HK-2 (cell line): ENCODE results near the gene ABCD4.
"Not testable (repeated sequence)": the region's sequence is repeated elsewhere in the genome, so short reads cannot be mapped to it uniquely, and the experiment has no call there.

Source experiments
- DNase-seq: peaks from one replicate; pipeline ENCODE4 v3.0.0-alpha.2; 2018; ENCODE audit not compliant: unreplicated experiment

ABCD4 gene

DNA sequence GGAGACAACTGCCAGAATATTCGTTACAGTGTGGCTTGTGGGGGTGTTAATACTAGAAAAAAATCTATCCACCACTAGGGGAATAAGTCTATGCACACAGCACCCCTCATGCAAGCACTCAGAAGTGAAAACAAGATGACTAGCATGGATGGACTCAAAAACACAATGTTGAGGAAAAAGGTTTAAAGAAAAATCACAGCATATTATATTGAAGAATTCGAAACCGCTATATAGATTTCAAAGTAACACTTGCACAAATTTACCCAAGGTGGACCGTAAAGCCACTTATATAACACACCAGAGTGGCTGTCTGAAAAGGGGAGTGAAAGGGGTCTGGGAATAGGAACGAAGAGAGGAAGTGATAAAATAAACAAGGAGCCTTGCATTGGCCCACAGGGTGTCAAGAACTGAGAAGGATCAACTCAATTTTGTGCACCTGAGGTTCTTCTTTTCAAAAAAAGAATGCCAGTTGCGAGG, 544 bp downstream of the ABCD4 start:
- no peak for DNase-seq

DNA sequence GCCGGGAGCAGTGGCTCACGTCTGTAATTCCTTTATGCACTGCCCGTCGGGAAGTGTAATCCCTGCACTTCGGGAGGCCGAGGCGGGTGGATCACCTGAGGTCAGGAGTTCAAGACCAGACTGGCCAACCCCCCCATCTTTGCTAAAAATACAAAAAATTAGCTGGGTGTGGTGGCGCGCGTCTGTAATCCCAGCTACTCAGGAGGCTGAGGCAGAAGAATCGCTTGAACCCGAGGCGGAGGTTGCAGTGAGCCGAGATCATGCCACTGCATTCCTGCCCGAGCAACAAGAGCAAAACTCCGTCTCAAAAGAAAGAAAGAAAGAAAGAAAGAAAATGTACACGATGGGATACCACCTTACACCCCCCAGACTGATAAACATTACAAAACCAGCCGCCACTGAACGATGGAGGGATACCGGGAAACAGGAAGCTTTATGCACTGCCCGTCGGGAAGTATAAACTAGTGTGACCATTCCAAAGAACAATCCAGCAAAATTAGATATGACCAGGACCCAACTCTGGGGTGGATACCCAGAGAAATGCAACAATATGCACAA, 1.1 kb downstream of the ABCD4 start:
- no peak for DNase-seq

DNA sequence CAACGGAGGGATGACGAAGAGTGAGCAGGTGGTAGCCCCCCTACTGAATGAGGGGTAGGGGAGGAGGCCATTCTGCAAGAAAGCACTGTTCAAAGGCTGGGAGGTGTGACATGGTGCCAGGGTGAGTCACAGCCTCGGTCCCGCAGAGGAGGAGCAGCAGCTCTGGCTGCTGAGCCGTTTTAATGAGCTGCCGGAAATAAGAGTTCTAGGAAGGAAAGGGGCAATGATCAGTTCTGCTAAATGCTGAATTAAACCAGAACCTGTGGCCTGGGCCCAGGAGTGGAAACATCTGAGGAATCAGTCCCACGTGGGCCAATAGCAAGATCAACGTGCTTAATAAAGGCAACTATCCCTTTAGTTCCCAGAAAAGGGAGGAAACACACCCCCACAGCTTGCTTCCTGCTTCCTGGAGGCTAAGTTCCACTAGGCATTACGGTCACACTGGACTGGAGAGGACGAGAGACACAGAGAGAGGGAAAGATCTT, 3.6 kb downstream of the ABCD4 start:
- no peak for DNase-seq

GRCh38 chr14:74297986-74298385, 4.7 kb downstream of the ABCD4 start:
- no peak for DNase-seq

DNA sequence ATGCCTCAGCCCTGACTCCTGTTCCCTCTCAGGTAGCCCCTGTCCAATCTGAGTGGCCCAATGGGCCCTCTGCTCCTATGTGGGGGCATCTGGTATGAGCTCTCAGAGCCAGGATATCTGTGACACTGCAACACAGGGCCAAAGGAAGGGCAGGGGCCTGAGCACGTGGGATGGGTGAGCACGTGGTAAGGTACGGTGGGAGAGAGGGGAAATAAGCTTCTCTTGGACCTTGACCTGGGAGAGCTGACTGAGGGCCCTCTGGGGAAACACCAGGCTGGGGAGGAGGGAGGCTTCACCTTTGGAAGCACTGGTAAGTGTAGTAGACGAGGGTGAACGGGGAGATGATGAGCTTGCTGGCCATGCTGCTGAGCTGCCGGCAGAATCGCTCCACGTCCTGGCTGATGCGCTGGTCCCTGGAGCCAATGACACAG, 6.7 kb downstream of the ABCD4 start:
- no peak for DNase-seq

GRCh38 chr14:74293606-74294005, 9.1 kb downstream of the ABCD4 start:
- DNase-seq: no peak

- no peak for DNase-seq
These were observed 10.7 kb downstream of the ABCD4 start for GRCh38 chr14:74292061-74292460.

- DNase-seq: no peak
These were observed 12.3 kb downstream of the ABCD4 start for GRCh38 chr14:74290415-74290814.

- no peak for DNase-seq
These were observed 12.9 kb downstream of the ABCD4 start for GRCh38 chr14:74289801-74290200.

DNA sequence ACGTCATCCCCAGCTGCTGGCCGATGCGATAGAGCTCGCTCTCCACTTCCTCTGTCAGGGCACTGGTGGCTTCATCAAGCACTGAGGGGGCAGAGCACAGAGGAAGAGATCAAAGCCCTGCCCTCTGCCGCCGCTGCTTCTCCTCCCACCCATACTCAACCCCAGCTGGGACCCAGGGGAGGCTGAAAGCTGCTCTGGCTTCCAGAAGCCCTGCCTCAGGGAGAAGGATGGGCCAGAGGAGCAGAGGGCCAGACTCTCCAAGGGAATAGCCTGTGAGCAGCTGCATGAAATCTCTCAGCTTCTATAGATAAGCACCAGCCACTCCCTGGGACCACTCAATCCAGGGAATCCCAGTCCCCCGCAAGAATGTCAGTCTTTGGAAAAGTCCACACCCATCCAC, 16.0 kb downstream of the ABCD4 start:
- DNase-seq: no peak

DNA sequence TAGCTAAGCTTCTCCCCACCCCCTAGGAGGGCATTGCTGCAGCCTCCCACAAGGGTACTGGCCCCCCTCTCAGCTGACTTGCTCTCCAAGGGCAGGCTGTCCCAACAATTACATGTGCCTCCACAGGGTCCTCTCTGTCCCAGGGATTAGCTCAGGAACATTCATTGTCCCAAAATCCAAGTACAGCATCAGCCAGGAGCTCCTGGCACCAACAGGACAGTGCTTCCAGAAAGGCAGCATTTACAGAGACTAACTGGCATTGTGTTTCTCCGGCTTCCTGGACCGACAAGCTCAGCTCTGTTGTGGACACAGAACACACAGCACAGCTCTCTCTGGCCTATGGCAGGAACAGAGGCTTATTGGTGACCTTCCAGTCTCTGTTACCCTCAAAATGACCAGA, 21.7 kb downstream of the ABCD4 start:
- DNase-seq: no peak

GRCh38 chr14:74278080-74278479, 24.7 kb downstream of the ABCD4 start:
- DNase-seq: no peak

DNA sequence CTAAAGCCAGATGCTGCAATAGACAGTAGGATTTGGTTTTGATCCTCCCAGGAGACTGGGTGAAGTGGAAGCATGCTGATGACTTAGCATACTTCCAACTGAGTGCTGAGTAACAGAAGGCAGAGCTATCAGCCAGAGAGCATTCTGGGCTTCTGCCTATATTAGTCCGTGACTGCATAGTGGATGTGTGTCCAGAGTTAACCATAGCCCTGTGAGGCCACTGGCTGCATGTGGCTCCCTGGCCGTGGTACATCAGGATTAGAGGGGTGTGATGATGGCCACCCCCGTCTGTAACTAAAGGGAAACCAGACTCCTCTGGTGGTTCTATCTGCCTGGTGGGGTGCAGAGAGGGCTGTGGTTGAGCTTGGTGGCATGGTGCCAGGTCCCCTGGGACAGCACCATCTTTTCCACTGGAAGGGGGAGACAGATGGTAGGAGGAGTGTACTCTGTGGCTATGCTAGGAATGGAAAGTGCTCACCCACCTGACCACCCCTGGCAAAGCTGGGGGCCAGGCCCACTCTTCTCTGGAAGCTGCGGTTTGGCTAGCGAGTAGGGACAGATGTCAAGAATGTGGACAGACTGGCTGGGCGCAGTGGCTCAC, 27.4 kb downstream of the ABCD4 start:
- no peak for DNase-seq

DNA sequence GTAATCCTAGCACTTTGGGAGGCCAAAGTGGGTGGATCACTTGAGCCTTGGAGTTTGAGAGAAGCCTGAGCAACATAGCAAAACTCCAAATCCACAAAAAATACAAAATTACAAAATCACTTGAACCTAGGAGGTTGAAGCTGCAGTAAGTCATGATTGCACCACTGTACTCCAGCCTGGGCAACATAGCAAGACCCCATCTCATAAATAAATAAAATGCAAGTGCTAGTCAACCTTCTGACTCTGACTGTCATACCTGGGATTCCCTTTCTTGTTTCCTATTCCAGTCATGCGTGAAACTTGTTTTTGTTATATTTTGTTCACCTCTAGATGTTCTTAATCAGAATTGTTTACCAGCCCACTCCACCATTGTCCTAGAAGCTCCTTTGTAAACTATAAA, 31.4 kb downstream of the ABCD4 start:
- no peak for DNase-seq

DNA sequence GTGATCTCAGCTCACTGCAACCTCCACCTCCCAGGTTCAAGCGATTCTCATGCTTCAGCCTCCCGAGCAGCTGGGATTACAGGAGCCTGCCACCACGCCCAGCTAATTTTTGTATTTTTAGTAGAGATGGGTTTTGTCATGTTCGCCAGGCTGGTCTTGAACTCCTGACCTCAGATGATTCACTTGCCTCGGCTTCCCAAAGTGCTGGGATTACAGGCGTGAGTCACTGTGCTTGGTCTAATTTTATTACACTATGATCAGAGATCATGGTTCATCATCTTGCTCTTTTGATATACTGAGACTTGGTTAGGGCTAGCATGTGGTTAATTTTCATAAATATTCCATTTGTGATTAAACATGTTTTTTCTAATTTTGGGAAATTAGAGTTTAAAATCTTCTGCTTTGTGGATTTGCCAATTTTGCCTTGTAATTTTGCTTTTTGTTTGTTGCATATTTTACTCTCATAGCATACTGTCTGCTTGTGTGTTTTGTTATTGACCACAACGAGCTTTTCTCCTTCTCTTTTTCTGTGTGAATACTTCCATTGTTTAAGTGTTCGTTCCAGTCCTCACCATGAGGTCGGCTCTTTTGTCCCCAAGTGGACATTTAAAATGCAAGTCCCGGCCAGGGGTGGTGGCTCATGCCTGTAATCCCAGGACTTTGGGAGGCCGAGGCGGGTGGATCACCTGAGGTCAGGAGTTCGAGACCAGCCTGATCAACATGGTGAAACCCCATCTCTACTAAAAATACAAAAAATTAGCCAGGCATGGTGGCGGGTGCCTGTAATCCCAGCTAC, 32.2 kb downstream of the ABCD4 start:
- not testable (repeated sequence) for DNase-seq

- DNase-seq: no peak
These were observed 35.1 kb downstream of the ABCD4 start for GRCh38 chr14:74267588-74267987.

DNA sequence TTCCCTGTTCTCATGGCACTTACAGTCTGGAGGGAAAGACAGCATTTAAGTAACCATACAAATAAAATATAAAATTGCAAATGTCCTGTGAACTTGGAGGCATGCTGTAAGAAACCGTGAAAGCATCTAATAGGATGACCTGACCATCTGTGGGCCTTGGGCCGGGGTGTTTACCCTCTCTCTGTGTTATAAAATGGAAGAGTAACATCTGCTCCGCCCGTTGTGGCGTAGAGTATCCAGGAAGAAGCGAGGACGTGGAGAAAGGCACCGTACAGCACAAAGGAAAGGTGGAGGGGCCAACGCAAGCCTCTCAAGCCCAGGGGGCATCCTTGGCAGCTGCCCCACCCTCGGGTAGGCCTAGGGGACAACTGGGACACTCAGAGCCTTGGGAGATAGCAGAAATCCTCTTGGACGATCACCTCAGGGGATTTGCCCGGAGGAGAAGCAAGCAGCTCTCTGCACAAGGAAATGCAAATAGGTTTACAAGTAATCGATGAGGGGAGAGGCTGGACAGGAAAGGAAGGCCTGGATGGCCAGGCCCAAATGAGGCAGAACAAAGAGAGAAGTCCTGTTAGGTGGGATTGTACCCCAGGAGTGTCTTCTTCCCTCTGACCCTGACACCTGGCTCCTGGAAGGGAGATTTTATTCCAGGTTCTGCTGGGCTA, 37.3 kb downstream of the ABCD4 start:
- DNase-seq: no peak

DNA sequence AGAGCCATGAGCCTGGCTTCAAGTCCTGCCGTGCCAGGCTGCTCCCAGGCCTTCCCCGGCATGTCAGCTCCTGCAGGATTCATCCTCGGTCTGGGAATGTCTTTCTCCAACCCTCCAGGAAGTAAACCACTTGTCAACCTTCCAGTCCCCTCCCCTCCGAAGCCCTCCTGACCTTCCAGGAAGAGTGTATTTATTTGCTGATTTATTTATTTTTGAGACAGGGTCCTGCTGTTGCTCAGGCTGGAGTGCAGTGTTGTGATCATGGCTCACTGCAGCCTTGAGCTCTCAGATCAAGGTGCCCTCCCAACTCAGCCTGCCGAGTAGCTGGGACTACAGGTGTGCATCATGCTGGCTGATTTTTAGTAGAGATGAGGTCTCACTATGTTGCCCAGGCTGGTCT, 38.8 kb downstream of the ABCD4 start:
- no peak for DNase-seq

DNA sequence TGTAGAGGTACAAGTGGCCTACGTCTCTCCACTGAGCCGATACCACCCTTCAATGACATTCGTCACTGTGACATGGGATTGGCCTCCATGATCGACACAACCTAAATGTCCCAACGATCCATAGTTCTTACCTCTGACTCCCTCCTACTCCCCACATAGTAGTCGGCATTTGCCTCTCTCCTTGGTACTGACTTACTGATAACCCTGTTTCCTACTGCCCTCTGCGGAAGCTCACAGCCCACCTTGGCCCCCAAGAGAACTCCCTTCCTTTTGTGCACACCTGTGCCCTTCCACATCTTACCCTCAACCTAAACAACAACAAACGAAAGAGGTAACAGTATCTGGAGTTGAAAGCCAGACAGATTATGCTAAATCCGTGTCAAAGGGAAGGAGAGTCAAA, 39.6 kb downstream of the ABCD4 start:
- no peak for DNase-seq

GRCh38 chr14:74262076-74262475, 40.7 kb downstream of the ABCD4 start:
- no peak for DNase-seq

GRCh38 chr14:74261288-74261687, 41.4 kb downstream of the ABCD4 start:
- no peak for DNase-seq

DNA sequence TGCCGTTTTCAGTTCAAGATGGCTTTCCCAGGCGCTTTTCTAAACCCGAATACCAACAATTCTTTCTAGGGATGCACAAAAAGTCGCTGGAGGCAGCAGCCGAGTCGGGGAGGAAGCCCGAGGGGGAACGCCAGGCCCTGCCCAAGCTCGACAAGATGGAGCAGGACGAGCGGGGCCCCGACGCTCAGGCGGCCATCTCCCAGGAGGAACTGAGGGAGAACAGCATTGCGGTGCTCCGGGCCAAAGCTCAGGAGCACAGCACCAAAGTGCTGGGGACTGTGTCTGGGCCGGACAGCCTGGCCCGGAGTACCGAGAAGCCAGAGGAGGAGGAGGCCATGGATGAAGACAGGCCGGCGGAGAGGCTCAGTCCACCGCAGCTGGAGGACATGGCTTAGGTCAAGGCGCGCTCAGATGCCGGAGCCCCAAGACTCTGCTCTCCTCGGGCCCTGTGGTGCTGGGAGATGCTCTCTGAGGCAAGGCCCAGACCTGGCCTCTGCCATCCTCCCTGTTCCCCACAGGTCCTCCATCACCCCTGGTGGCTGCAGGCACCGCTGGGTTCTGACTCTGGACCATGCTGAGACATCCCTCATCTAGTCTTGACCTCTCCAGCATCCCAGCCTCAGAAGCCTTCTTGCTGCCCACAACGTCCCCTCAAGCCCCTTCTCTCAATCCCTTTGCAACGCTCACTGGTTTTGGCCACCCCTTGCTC, 42.1 kb downstream of the ABCD4 start:
- no peak for DNase-seq
